H1 (cell line): Measurements from ENCODE around the gene ATP11A. TPM values are rescaled to one million over a fixed set of nuclear protein-coding genes. Genes with fewer than 3 reads are reported as not detected.

Experiments used
- SIN3A ChIP-seq, 2 experiments: IDR thresholded peaks in 1 of 2; conservative IDR thresholded peaks in 1 of 2; 2 replicates each; pipeline ENCODE4 v1.6.1; 2011 to 2012; ENCODE audit warnings: low read length in 2 of 2, improper control_type of control experiment in 1 of 2, low read depth in 1 of 2, mild to moderate bottlenecking in 1 of 2
- polyA plus RNA-seq, 7 experiments: library from polyadenylated mRNA; depleted of rRNA in 3 of 7; stranded (reverse) in 5 of 7; unstranded in 2 of 7; fragments of >200 nt in 5 of 7; fragments of 200-250 nt in 2 of 7; gene quantifications; 1 replicate in 5 of 7; 2 replicates in 1 of 7; 4 replicates in 1 of 7; pipeline versions ENCODE4 v1.2.1 to v1.2.3, GENCODE V29; 2011 to 2013; ENCODE audit warnings: missing spikeins in 2 of 7, mixed read lengths in 2 of 7
- total RNA-seq: library from RNA; stranded (reverse); fragmentation: NEBNext Ultra II Directional; extraction: Animal tissue kit (Norgen Biotek cat#: 25700); gene quantifications from 2 replicates; pipeline ENCODE4 v1.2.1, GENCODE V29; 2021

ATP11A gene
- total and polyA plus RNA-seq, 2 of the 8 experiments (the other 6 are each of a cell fraction or from before 2014, with no cell fraction given) = 28.8 to 72.9 TPM

DNA sequence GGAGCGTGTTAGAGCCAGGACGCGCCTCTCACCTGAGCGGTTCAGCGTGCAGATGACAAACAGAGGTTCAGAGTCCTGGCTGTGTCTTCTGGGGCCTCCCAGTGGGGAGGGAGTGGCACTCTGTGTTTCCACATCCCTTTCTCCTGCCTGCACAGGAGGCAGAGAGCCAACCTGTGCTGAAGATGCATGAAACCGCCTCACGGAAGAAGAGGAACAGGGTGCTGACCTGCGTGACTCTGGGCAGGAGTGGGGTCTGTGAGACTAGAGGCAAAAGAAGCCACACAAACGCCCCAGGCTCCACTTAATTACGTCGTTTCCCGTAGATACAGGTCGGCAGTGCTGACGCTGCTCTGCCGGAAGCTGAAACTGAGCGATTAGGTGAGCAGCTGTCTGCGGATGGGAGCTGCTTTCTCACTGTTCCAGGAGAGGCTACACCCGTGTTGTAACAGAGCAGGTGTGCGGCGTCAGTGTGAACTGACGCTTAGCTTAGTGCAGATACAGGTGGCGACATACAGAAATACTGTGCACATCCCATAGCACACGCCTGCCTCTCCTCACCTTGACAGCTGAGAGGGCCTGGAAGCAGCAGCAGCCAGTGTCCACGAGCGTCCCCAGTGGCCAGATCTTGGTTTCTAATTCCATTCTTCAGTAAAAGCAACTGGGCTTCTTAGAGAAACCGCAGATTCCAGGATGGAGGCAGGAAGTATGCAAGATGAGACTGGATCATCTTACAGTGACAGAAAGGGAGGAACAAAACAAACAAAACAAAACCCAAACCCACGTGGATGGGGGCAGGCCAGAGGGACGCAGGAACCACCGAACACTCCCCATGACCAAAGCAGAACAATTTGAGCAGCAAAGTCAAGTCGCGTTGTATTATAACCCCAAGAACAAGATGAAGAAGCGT is 241.4 kb downstream of the ATP11A start (continued):
- 0 out of 4 replicates have a peak, but pooled peaks of 1 of the 2 experiments have one; percentile 27 for TF ChIP-seq SIN3A (conservative IDR thresholded peaks at IDR 0.05 in 1 of 2, IDR thresholded peaks at IDR 0.05 in 1 of 2; ENCODE audit: low read depth in 1 of 2, low read length in 2 of 2)
